GM20431 (cell line): ENCODE results near the gene DSTYK.

Experiments
- in situ Hi-C: fragments of 300-500 bp; cut with MseI, MboI; formaldehyde crosslinking; loops from one replicate; pipeline ENCODE4 v1.15.0; 2020; ENCODE audit warnings: low sequenced_read_pairs; ENCODE audit not compliant: unreplicated experiment

Gene DSTYK, protein sequence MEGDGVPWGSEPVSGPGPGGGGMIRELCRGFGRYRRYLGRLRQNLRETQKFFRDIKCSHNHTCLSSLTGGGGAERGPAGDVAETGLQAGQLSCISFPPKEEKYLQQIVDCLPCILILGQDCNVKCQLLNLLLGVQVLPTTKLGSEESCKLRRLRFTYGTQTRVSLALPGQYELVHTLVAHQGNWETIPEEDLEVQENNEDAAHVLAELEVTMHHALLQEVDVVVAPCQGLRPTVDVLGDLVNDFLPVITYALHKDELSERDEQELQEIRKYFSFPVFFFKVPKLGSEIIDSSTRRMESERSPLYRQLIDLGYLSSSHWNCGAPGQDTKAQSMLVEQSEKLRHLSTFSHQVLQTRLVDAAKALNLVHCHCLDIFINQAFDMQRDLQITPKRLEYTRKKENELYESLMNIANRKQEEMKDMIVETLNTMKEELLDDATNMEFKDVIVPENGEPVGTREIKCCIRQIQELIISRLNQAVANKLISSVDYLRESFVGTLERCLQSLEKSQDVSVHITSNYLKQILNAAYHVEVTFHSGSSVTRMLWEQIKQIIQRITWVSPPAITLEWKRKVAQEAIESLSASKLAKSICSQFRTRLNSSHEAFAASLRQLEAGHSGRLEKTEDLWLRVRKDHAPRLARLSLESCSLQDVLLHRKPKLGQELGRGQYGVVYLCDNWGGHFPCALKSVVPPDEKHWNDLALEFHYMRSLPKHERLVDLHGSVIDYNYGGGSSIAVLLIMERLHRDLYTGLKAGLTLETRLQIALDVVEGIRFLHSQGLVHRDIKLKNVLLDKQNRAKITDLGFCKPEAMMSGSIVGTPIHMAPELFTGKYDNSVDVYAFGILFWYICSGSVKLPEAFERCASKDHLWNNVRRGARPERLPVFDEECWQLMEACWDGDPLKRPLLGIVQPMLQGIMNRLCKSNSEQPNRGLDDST

GRCh38 chr1:205211169-205211838 lies at the start of gene DSTYK:
Gene DSTYK, minus strand, starts transcription at chr1:205211702. Its CDS starts 167 bp downstream, at chr1:205211535.
- in situ Hi-C loops, result no loop called here

- in situ Hi-C loops, result no loop called here
Observed at GRCh38 chr1:205259998-205260397, 48.5 kb upstream of the DSTYK start.

DNA sequence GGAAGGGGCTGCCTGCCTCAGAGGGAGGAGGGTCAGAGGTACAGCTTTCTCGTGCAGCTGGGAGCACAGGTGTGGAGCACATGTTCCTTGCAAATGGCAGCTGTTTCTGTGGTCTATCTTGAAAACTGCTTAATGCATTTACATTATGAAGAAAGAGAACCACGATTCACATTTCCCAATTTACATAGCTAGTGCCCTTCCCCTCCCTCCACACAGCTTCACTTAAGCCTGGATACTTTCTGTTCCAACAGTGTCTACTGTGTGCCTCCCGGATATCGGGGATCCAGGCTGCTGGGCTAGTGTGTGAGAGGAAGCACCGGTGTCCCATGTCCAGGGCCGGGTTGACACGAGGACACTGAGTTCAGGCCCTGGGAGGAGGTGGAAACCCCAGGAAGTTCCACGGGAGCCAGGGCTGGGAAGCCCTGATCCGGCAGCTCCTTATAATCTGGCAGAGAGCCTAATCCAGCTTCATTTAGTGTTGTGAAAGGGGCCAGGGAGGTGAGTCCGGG lies 47.9 kb upstream of the DSTYK start:
- in situ Hi-C loops, result no loop called here

DNA sequence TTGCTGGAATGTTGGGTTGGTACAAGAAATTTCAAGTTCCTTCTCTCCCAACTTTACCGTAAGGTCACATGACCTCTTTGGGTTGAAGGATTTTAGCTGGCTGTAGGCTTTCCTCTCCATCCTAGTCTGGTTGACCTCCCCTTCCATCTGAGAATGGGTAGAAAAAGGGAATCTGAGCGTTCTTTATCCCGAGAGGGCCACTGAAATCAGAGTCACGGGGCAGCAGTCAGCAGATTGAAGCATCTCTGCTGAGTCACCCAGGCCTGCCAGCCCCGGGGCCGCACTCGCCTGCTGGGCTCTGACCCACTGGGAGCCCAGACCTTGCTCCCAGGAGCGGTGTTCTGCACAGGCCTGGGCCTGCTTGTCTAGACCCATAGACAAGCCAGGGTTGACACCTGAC lies 47.2 kb upstream of the DSTYK start:
- in situ Hi-C loops, result no loop called here

GRCh38 chr1:205258261-205258691 lies 46.8 kb upstream of the DSTYK start:
- in situ Hi-C loops, result no loop called here

- in situ Hi-C loops, result no loop called here
Observed at GRCh38 chr1:205257735-205258134, 46.2 kb upstream of the DSTYK start.

- in situ Hi-C loops, result no loop called here
Observed at GRCh38 chr1:205256951-205257625, 45.6 kb upstream of the DSTYK start.

- in situ Hi-C loops, result no loop called here
Observed at GRCh38 chr1:205255941-205256780, 44.7 kb upstream of the DSTYK start.

DNA sequence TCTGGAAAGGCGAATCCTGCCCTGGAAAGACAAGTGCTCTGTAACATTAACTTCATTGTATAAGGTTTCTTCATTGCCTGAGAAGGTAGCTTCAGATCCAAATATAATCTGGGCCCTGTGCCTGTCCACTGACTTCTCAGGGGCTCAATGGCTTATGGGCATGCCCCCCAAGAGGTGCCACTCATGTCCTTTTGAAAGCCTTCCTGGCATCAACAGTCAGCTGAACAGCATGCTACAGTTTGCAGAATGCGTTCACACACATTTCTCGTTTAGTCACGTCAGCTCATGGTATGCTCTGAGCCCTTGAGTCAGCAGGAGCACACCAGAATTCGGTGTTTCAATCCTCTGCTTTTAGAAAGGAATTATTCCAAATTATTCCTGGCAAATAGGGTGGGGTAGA lies 40.1 kb upstream of the DSTYK start:
- in situ Hi-C loops, result no loop called here

DNA sequence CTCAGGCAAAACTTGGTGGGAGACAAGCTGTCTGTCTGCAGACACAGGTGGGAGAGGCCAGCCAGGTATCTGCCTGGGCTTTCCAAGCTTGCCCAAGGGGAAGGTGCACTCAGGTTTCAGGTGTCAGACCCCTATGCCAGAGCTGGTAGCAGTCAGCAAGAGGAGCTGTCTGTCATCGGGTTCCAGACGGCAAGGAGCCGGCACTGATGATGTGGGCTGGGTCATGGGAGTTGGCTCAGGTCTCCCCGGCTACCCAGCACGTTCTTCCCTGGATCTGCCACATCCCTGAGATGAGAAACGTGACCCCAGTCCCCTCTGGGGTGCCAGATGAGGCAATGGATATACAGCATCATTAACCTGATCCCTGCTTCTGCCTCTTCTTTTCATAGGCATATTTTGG lies 39.2 kb upstream of the DSTYK start:
- in situ Hi-C loops, result no loop called here

GRCh38 chr1:205249651-205250050 lies 38.1 kb upstream of the DSTYK start:
- in situ Hi-C loops, result no loop called here

DNA sequence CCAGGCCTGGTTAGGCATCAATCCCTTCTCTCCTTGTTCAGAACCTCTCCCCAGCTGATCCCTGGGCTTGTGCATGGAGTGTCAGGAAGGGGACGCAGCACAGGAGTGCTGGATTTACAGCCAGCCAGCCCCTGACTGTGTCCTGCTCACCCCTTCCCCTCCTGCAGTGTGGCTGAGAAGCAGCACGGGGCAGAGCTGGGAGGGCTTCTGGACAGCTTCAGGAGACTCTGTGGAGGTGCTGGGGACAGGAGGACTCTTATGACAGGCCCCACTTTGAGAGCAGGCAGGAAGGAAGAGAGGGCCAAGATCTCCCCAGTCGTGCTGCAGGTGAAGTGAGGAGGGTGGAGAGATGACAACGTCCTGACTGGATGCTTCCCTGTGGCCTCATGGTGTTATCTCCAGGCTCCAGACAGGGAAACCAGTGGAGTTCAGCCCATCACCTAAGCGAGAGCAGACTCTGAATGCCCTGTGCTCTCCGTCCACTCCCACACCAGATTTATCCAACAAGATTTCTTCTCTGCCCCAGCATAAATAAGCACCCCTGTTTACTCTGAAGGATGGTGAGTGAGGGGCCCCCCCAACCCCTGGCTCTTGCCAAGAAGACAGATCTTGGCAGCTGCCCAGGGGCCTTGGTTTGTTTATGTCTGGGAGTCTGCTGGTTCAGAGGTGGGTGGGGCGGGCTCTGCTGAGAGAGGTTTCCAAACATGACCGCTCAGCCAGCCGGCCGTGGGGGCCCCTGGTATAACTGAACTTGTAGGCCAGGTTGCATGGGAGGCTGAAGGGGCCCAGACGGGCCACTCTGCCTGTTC lies 37.5 kb upstream of the DSTYK start:
- in situ Hi-C loops, result no loop called here

DNA sequence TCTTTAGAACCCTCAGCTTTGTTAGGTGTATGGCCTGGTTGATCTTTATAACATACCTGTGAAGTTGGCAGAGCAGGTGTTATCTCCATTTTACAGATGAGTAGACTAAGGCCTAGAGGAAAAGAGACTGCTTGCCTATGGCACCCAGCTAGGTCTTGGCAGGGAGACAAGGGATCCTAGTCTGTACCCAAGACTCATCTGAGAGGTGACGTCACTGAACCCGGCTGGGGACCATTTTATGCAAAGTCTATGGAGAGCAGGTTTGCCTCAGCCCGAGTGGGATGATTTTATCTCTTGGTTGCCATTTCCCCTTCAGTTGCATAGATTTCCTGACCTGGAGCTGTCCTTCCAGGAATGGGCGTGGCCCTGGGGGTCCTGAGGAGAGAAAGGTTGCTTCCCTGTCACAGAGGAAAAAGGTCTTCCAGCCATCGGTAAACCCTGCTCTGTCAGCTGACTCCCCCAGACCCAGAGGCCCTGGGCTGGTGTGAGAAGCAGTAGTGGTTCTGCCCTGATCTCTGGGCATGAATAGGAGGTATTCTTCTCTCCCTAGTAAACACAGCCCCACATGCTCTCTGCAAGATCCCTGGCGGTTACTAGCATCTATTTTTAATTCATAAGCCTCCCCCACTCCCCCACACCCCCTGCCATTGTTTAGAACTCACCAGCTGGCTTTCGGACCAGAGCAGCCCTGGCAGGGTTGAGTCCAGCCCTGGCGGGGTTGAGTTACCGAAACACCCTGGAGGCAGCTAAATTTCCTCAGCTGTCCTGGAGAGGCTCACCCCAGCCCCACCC lies 35.8 kb upstream of the DSTYK start:
- in situ Hi-C loops, result no loop called here

DNA sequence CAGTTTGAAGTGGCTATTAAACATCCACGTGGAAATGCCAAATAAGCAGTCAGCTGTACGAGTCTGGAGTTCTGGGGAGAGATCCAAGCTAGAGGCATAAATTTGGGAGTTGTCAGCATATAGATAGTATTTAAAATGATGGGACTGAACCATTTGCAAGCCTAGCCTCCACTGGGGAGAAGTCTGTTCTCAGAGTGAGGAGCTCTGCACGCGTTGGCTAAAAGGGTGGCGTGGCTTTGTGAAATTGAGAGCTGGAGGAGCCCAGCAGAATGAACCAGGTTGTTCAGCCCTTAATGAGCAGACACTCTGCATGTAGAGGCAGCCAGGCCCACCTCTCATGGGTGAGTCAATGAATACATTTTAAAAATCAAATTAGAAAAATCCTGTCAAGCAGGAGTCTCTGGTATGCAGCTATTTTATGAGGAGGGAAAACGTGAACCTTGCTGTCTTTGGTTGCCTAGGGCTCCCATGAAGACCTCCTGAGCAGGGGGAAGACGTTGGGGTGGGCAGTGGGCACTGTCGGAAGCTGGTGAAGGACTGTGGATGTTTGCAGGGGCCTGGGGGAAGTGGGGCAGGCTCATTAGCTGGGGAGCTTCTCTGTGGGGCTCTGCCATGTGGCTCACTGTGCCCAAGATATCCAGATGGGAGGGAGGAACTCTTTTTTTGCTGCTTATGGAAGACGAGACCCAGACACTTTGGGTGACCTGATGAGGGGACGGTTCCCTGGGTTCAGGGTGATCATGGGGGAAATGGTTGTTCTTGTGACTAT lies 35.0 kb upstream of the DSTYK start:
- in situ Hi-C loops, result no loop called here

DNA sequence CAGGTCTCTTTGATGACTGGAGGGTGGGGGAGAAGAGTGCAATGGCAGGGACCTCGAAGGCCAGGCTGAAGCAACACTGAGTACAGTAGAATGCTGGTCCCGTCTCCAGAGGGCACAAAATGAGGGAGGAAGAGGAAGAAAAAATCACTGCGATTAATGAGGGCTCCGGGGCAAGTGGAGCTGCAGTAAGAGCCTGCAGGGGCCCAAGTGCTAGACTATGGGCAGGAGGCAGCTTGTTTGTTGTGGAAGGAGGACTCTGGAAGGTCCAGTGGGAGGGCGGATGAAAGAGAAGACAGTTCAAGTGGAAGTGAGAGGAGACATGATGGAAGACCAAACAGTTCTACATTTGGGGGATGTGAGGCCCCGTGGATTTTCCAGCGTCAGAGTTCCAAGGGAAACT lies 33.6 kb upstream of the DSTYK start:
- in situ Hi-C loops, result no loop called here

DNA sequence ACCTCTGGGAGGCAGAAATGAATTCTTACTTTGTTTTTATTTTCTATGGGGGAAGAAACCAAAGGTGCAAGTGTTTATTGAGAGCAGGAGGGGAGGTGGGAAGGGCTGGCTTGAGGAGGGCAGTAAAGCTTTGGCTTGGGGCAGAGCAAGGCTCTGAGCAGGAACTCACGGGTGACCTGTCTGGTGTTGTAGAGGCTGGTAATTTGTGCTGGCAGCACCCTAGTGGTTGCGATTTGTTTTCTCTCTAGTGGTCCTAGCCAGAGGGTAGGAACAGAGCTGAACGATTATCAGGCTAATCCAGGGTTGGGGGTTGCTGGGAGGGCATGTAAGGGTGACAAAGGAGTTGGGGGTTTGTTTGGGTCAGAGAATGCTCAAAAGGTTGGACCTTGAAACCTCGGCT lies 32.9 kb upstream of the DSTYK start:
- in situ Hi-C loops, result no loop called here
